ENCODE results near the gene IER2. TPM values are rescaled to one million over a fixed set of nuclear protein-coding genes. Genes with fewer than 3 reads are reported as not detected.

The IER2 gene
- polyA plus RNA-seq, 1 donor from 2014 or later = 23.3 TPM

- Histone ChIP-seq H3K36me3 (ENCODE audit: insufficient read depth, low read length) (no peaks in the 10 kb centered on the region), H3F3A (ENCODE audit: insufficient read depth, low read length, poor library complexity, severe bottlenecking) (no peaks in the 10 kb centered on the region), H3K27me3 (ENCODE audit: insufficient read depth, low read depth, low read length) (no peaks in the 10 kb centered on the region), H3K4me3 (ENCODE audit: low read length) (no peak overlapping the region), H3K4me2 (ENCODE audit: low read length) (no peak overlapping the region), H3K79me2 (replicated peaks; ENCODE audit: insufficient read depth, low read length) (no peaks in the 10 kb centered on the region), H3K9me3 (ENCODE audit: low read length) (no peaks in the 10 kb centered on the region), H2AFZ (ENCODE audit: low read depth, low read length) (no peak overlapping the region), H3K27ac (ENCODE audit: low read length) (no peak overlapping the region), H4K20me1 (ENCODE audit: insufficient read depth) (no peaks in the 10 kb centered on the region), H3K9me2 (ENCODE audit: insufficient read depth, low read length) (no peaks in the 10 kb centered on the region), H3K9ac (ENCODE audit: low read length) (no peak overlapping the region)
- TF ChIP-seq TAF1 (IDR thresholded peaks at IDR 0.05; ENCODE audit: low read depth) (no peak), CTCF (IDR thresholded peaks at IDR 0.05; ENCODE audit: poor library complexity, severe bottlenecking) (no peak), SMC3 (conservative IDR thresholded peaks at IDR 0.05; ENCODE audit: poor library complexity) (no peak), REST (IDR thresholded peaks at IDR 0.05; ENCODE audit: borderline replicate concordance) (no peak), MXI1 (conservative IDR thresholded peaks at IDR 0.05; ENCODE audit: poor library complexity, severe bottlenecking) (no peak), POLR2AphosphoS5 (IDR thresholded peaks at IDR 0.05) (no peak)
These were observed 11.4 kb upstream of the IER2 start for GRCh38 chr19:13138916-13139198.

- H2AFZ ChIP-seq (ENCODE audit: low read depth, low read length) = no peak overlapping the region
- no peak overlapping the region for H3K9ac ChIP-seq (ENCODE audit: low read length)
- H4K20me1 ChIP-seq (ENCODE audit: insufficient read depth) = no peaks in the 10 kb centered on the region
- H3K27me3 ChIP-seq (ENCODE audit: insufficient read depth, low read depth, low read length) = no peaks in the 10 kb centered on the region
- H3F3A ChIP-seq (ENCODE audit: insufficient read depth, low read length, poor library complexity, severe bottlenecking) = no peaks in the 10 kb centered on the region
- no peaks in the 10 kb centered on the region for H3K9me3 ChIP-seq (ENCODE audit: low read length)
- no peak overlapping the region for H3K27ac ChIP-seq (ENCODE audit: low read length)
- no peak for TF ChIP-seq CTCF (IDR thresholded peaks at IDR 0.05; ENCODE audit: poor library complexity, severe bottlenecking)
- TF ChIP-seq SMC3 (conservative IDR thresholded peaks at IDR 0.05; ENCODE audit: poor library complexity) = no peak
- TF ChIP-seq REST (IDR thresholded peaks at IDR 0.05; ENCODE audit: borderline replicate concordance) = no peak
- TF ChIP-seq TAF1 (IDR thresholded peaks at IDR 0.05; ENCODE audit: low read depth) = no peak
- no peak for TF ChIP-seq MXI1 (conservative IDR thresholded peaks at IDR 0.05; ENCODE audit: poor library complexity, severe bottlenecking)
- TF ChIP-seq POLR2AphosphoS5 (IDR thresholded peaks at IDR 0.05) = no peak
- no peak for TF ChIP-seq RAD21 (conservative IDR thresholded peaks at IDR 0.05)
- TF ChIP-seq EP300 (conservative IDR thresholded peaks at IDR 0.05; ENCODE audit: poor library complexity, severe bottlenecking) = no peak
- TF ChIP-seq EZH2 (IDR thresholded peaks at IDR 0.05; ENCODE audit: borderline replicate concordance, insufficient read depth, low read length, poor library complexity, severe bottlenecking) = no peak
- no peak overlapping the region for H3K4me3 ChIP-seq (ENCODE audit: low read length)
- no peaks in the 10 kb centered on the region for H3K36me3 ChIP-seq (ENCODE audit: insufficient read depth, low read length)
- H3K4me2 ChIP-seq (ENCODE audit: low read length) = no peak overlapping the region
- no peaks in the 10 kb centered on the region for H3K79me2 ChIP-seq (replicated peaks; ENCODE audit: insufficient read depth, low read length)
- no peaks in the 10 kb centered on the region for H3K9me2 ChIP-seq (ENCODE audit: insufficient read depth, low read length)
These were observed 10.4 kb upstream of the IER2 start for GRCh38 chr19:13139633-13140311.
